Fibroblast of villous mesenchyme (primary cell): ENCODE data around the gene IGF2BP3. TPM values are rescaled to one million over a fixed set of nuclear protein-coding genes. Genes with fewer than 3 reads are reported as not detected.

Experiments
- DNase-seq: peaks from one replicate; pipeline ENCODE4 v3.0.0-alpha.2; 2010; ENCODE audit warnings: low read depth
- H3K4me3 ChIP-seq: 2 replicates; pipeline ENCODE4 v1.5.1; 2011; ENCODE audit warnings: low read depth, mild to moderate bottlenecking, low read length
- CTCF ChIP-seq: IDR thresholded peaks from 2 replicates; pipeline ENCODE4 v1.5.1; 2012; ENCODE audit warnings: low read depth, mild to moderate bottlenecking, low read length; ENCODE audit not compliant: insufficient read depth
- total RNA-seq: library from RNA; depleted of rRNA; stranded (reverse); fragments of >200 nt; gene quantifications from 2 replicates; pipeline ENCODE4 v1.2.3, GENCODE V29; 2012

Gene IGF2BP3
- total RNA-seq, 1 donor, result 9.1 TPM

- H3K4me3 ChIP-seq, result peak overlapping the region; percentile 81
- no peak for TF ChIP-seq CTCF
- DNase-seq, result no peak
These were observed 2.9 kb downstream of the IGF2BP3 start for GRCh38 chr7:23467291-23467805.

- peak; percentile 31 for TF ChIP-seq CTCF
- DNase-seq, result peak; percentile 58
These were observed 7.4 kb downstream of the IGF2BP3 start for GRCh38 chr7:23462846-23463245.

GRCh38 chr7:23458044-23458443 lies 12.2 kb downstream of the IGF2BP3 start:
- DNase-seq, result no peak
- TF ChIP-seq CTCF, result no peak
- H3K4me3 ChIP-seq, result no peak overlapping the region

More at GRCh38 chr7:23462846-23463245, 7.4 kb downstream of the IGF2BP3 start:
- no peak overlapping the region for H3K4me3 ChIP-seq

- no peak for TF ChIP-seq CTCF
- no peak for DNase-seq
- H3K4me3 ChIP-seq, result peak overlapping the region; percentile 37
These were observed 14.2 kb downstream of the IGF2BP3 start for GRCh38 chr7:23456093-23456492.

- TF ChIP-seq CTCF, result no peak
- DNase-seq, result no peak
- H3K4me3 ChIP-seq, result peak overlapping the region; percentile 39
These were observed 15.3 kb downstream of the IGF2BP3 start for GRCh38 chr7:23454881-23455526.

- no peak for TF ChIP-seq CTCF
- no peak overlapping the region for H3K4me3 ChIP-seq
- no peak for DNase-seq
These were observed 19.8 kb downstream of the IGF2BP3 start for GRCh38 chr7:23450518-23450917.

- no peak for DNase-seq
- no peak overlapping the region for H3K4me3 ChIP-seq
- no peak for TF ChIP-seq CTCF
These were observed 20.4 kb downstream of the IGF2BP3 start for GRCh38 chr7:23449941-23450340.
